ENCODE data around the gene CYTH4. TPM values are rescaled to one million over a fixed set of nuclear protein-coding genes. Genes with fewer than 3 reads are reported as not detected.
"Not testable (repeated sequence)": the region's sequence is repeated elsewhere in the genome, so short reads cannot be mapped to it uniquely, and the experiment has no call there.

Gene CYTH4
- total RNA-seq, 4 donors from 2014 or later, result 4.2 to 21.3 (median 9.3) TPM

DNA sequence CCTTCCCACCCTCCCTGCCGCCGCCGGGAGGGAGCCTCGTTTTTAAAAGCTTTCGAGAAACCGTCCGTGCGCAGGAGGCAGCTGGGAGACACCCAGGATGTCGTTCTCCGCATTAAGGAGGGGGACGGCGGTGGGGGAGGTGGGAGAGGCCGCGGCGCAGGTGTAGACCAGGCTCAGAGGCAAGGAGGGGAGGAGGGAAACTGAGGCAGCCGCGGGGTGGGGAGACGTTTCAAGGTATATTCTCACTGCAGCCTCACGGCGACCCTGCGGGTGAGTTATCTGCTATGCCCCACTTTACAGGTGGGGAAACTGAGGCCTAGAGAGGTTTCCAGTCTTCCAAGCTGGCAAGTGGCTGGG is 42.7 kb downstream of the CYTH4 start:
- TF ChIP-seq POLR2A (IDR thresholded peaks at IDR 0.05) (no peak), CTCF (IDR thresholded peaks at IDR 0.05) (no peak), EP300 (IDR thresholded peaks at IDR 0.05) (no peak), POLR2AphosphoS5 (IDR thresholded peaks at IDR 0.05) (no peak)
- no peaks in the 10 kb centered on the region for H3K36me3 ChIP-seq
- no peaks in the 10 kb centered on the region for H3K9me3 ChIP-seq
- no CpG with 5 or more reads among the region's 21 CpGs for WGBS, 2 donors (ENCODE audit: low coverage in 1 of 2)
- no peak overlapping the region for H3K4me3 ChIP-seq
- H3K4me1 ChIP-seq, result peaks cover 0 to 8% (median 0%) of the 10 kb centered on the region in 3 donors
- peaks cover 95% of the 10 kb centered on the region for H3K27me3 ChIP-seq
- no peak for ATAC-seq
- no peak overlapping the region for H3K27ac ChIP-seq

GRCh38 chr22:37326726-37327125 is 44.4 kb downstream of the CYTH4 start:
- no peaks in the 10 kb centered on the region for H3K36me3 ChIP-seq
- H3K4me1 ChIP-seq, result peaks cover 0 to 8% (median 0%) of the 10 kb centered on the region in 3 donors
- no peaks in the 10 kb centered on the region for H3K9me3 ChIP-seq
- TF ChIP-seq POLR2AphosphoS5 (IDR thresholded peaks at IDR 0.05), result no peak
- TF ChIP-seq POLR2A (IDR thresholded peaks at IDR 0.05), result no peak
- TF ChIP-seq EP300 (IDR thresholded peaks at IDR 0.05), result no peak
- no peak for TF ChIP-seq CTCF (IDR thresholded peaks at IDR 0.05)
- H3K27me3 ChIP-seq, result peaks cover 96% of the 10 kb centered on the region
- 17 to 40% methylated on average over 2 to 7 of the region's 7 CpGs for WGBS, 2 donors (ENCODE audit: low coverage in 1 of 2)
- no peak overlapping the region for H3K4me3 ChIP-seq
- no peak for ATAC-seq
- H3K27ac ChIP-seq, result no peak overlapping the region

DNA sequence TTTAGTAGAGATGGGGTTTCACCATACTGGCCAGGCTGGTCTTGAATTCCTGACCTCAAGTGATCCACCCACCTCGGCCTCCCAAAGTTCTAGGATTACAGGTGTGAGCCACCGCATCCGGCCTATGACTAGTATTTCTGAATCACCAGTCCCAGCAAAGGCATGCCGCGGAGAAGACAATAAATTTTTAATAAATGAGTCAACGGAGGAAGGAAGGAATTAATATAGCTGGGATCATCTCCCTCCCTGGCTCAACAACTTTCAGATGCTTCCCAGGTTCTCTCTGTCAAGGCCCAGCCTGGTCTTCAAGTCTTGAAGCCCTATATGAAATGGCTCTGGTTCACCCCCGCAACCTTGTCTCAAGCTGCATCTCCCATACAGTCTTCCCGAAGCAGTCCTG is 45.7 kb downstream of the CYTH4 start:
- TF ChIP-seq CTCF (IDR thresholded peaks at IDR 0.05) (no peak), EP300 (IDR thresholded peaks at IDR 0.05) (no peak), POLR2AphosphoS5 (IDR thresholded peaks at IDR 0.05) (no peak), POLR2A (IDR thresholded peaks at IDR 0.05) (no peak)
- Histone ChIP-seq H3K36me3 (no peaks in the 10 kb centered on the region), H3K4me1 (peaks cover 0 to 8% (median 0%) of the 10 kb centered on the region in 3 donors), H3K27me3 (peaks cover 96% of the 10 kb centered on the region), H3K27ac (no peak overlapping the region), H3K4me3 (no peak overlapping the region), H3K9me3 (no peaks in the 10 kb centered on the region)
- 57 to 77% methylated on average over 2 to 8 of the region's 8 CpGs for WGBS, 2 donors (ENCODE audit: low coverage in 1 of 2)
- no peak for ATAC-seq

- not testable (repeated sequence) for ATAC-seq, H3K4me3 ChIP-seq, H3K36me3 ChIP-seq, H3K27ac ChIP-seq, H3K9me3 ChIP-seq, H3K4me1 ChIP-seq
- 0% methylated on average over 1 of the region's 6 CpGs; no CpG with 5 or more reads in 1 of the 2 donors for WGBS, 2 donors (ENCODE audit: low coverage in 1 of 2)
- H3K27me3 ChIP-seq, result peaks cover 96% of the 10 kb centered on the region
These were observed 46.4 kb downstream of the CYTH4 start for GRCh38 chr22:37328538-37329237.

GRCh38 chr22:37329238-37330140 is 47.2 kb downstream of the CYTH4 start:
- H3K4me3 ChIP-seq, result no peak overlapping the region
- 61 to 77% methylated on average over 4 to 12 of the region's 14 CpGs for WGBS, 2 donors (ENCODE audit: low coverage in 1 of 2)
- H3K27ac ChIP-seq, result no peak overlapping the region
- peaks cover 96% of the 10 kb centered on the region for H3K27me3 ChIP-seq
- H3K4me1 ChIP-seq, result peaks cover 0 to 12% (median 0%) of the 10 kb centered on the region in 3 donors
- H3K9me3 ChIP-seq, result no peaks in the 10 kb centered on the region
- ATAC-seq, result no peak
- no peak for TF ChIP-seq POLR2AphosphoS5 (IDR thresholded peaks at IDR 0.05)
- no peak for TF ChIP-seq CTCF (IDR thresholded peaks at IDR 0.05)
- no peak for TF ChIP-seq EP300 (IDR thresholded peaks at IDR 0.05)
- no peaks in the 10 kb centered on the region for H3K36me3 ChIP-seq

Data from gastroesophageal sphincter (tissue), 4 donors.